Thyroid gland (tissue), 4 donors: ENCODE data around the gene MICB. TPM values are rescaled to one million over a fixed set of nuclear protein-coding genes. Genes with fewer than 3 reads are reported as not detected.

ENCODE experiments used
- DNase-seq, 2 donors: peaks; one replicate each; pipeline ENCODE4 v3.0.0-alpha.2; 2019
- H3K27ac ChIP-seq, 3 donors: fragments of 200-600 bp; sonication (generic); 1 replicate in 2 of 3; 2 replicates in 1 of 3; pipeline ENCODE4 v1.5.1; 2016 to 2019; ENCODE audit warnings: mild to moderate bottlenecking in 1 of 3, moderate library complexity in 1 of 3
- H3K27me3 ChIP-seq: fragments of 200-600 bp; sonication (generic); one replicate; pipeline ENCODE4 v1.5.1; 2019
- H3K36me3 ChIP-seq, 2 donors: fragments of 200-600 bp; sonication (generic); one replicate each; pipeline ENCODE4 v1.5.1; 2016 to 2019
- H3K4me1 ChIP-seq, 2 donors: fragments of 200-600 bp; sonication (generic); one replicate each; pipeline ENCODE4 v1.5.1; 2017 to 2019
- H3K4me3 ChIP-seq, 3 donors: fragments of 200-600 bp; sonication (generic); replicated peaks in 1 of 3; 1 replicate in 2 of 3; 2 replicates in 1 of 3; pipeline ENCODE4 v1.5.1; 2016; ENCODE audit warnings: mild to moderate bottlenecking in 1 of 3
- H3K9me3 ChIP-seq: fragments of 200-600 bp; sonication (generic); one replicate; pipeline ENCODE4 v1.5.1; 2017
- CTCF ChIP-seq, 6 experiments: fragments of 200-600 bp in 3 of 6; fragments of 450-650 bp in 3 of 6; sonication (generic) in 3 of 6; IDR thresholded peaks; one replicate each; pipeline ENCODE4 v1.5.1; 2016 to 2019; ENCODE audit warnings: antibody characterized with exemption in 6 of 6, mild to moderate bottlenecking in 2 of 6, inconsistent platforms in 1 of 6, moderate library complexity in 1 of 6
- POLR2A ChIP-seq, 2 donors: fragments of 450-650 bp; IDR thresholded peaks; one replicate each; pipeline ENCODE4 v1.6.1; 2017; ENCODE audit warnings: antibody characterized with exemption in 2 of 2, mild to moderate bottlenecking in 2 of 2, moderate library complexity in 1 of 2
- WGBS, 2 donors: methylation state at CpG; one replicate each; pipeline ENCODE4 v1.1.5; 2017; 5-methylcytosine and 5-hydroxymethylcytosine counted together
- intact Hi-C: fragments of 100-400 bp; cut with DNase I; formaldehyde crosslinking; loops from one replicate; pipeline ENCODE4 v1.15.1; 2023
- total RNA-seq, 4 donors: library from RNA; depleted of rRNA; stranded (reverse); fragments of >200 nt; gene quantifications; one replicate each; pipeline ENCODE4 v1.2.3, GENCODE V29; 2016

Gene MICB
- total RNA-seq, 4 donors from 2014 or later, result 0.89 to 3.4 (median 2.1) TPM

DNA sequence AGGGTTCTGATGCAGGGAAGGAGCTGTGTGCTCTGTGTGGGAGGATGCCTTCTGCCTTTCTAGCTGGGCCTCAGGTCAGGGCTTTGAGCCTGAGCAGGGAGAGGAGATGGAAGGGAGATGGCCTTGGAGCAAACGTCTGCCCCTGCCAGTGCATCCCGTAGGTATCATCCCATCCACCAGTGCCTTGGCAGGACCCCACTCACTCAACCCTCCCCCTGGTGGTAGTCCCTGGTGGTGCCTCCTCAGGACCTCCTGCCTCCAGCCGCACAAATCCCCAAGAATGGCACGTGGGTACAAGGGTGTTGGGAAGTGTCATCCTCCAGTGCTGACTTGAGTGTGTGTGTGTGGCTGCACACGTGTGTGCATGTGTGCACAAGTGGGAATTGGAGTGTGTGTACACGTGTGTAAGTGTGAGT lies 23.1 kb upstream of the MICB start:
- Histone ChIP-seq H3K36me3 (no peaks in the 10 kb centered on the region), H3K4me3 (no peak overlapping the region), H3K9me3 (no peaks in the 10 kb centered on the region), H3K27ac (no peak overlapping the region), H3K4me1 (no peaks in the 10 kb centered on the region), H3K27me3 (no peaks in the 10 kb centered on the region)
- TF ChIP-seq POLR2A (IDR thresholded peaks at IDR 0.05) (no peak), CTCF (IDR thresholded peaks at IDR 0.05) (no peak)
- DNase-seq, result no peak
- intact Hi-C loops, result no loop called here
- WGBS, 2 donors, result 74 to 79% methylated on average over 6 of the region's 6 CpGs

DNA sequence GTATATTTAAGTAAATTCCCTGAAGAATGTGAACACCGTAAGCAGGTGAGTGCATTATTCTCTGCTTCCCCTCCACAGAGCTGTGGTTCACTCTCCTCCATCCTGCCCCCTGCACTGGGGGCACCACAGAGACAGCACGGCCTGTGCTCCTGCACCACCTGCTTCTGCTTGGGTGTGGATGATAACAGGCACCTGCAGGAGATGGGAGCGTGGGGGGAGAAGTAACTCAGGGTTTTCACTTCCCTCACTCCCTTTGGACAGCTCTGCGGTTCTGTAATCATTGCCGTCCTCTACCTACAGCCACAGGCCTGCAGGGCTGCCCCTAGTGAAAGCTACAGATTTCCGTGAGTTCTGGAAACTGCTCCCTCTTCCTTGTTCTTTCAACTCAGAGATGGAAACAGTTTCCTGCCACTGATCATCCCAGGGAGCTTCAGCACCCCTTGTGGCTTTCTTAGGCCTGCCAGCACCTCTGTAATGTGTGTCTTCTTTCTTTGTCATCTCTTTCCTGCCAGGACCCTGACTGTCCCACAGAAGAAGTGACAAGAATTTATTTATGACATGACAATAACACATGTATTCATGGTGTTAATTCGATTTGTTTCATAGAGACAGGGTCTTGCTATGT lies 21.3 kb upstream of the MICB start:
- WGBS, 2 donors, result 73 to 74% methylated on average over 7 of the region's 7 CpGs
- TF ChIP-seq POLR2A (IDR thresholded peaks at IDR 0.05) (no peak), CTCF (IDR thresholded peaks at IDR 0.05) (no peak)
- H3K4me3 ChIP-seq, result no peak overlapping the region
- no peaks in the 10 kb centered on the region for H3K4me1 ChIP-seq
- no peaks in the 10 kb centered on the region for H3K27me3 ChIP-seq
- intact Hi-C loops, result no loop called here
- H3K9me3 ChIP-seq, result no peaks in the 10 kb centered on the region
- no peak overlapping the region for H3K27ac ChIP-seq
- H3K36me3 ChIP-seq, result no peaks in the 10 kb centered on the region
- DNase-seq, result no peak

GRCh38 chr6:31477521-31477920 lies 20.4 kb upstream of the MICB start:
- no peak overlapping the region for H3K27ac ChIP-seq
- TF ChIP-seq CTCF (IDR thresholded peaks at IDR 0.05) (no peak), POLR2A (IDR thresholded peaks at IDR 0.05) (no peak)
- no peaks in the 10 kb centered on the region for H3K27me3 ChIP-seq
- intact Hi-C loops, result no loop called here
- 89 to 92% methylated on average over 4 of the region's 4 CpGs for WGBS, 2 donors
- no peaks in the 10 kb centered on the region for H3K9me3 ChIP-seq
- DNase-seq, result no peak
- no peaks in the 10 kb centered on the region for H3K4me1 ChIP-seq
- H3K36me3 ChIP-seq, result no peaks in the 10 kb centered on the region
- H3K4me3 ChIP-seq, result no peak overlapping the region

GRCh38 chr6:31478186-31478950 lies 19.6 kb upstream of the MICB start:
- 76 to 80% methylated on average over 1 to 3 of the region's 3 CpGs for WGBS, 2 donors
- intact Hi-C loops, result no loop called here
- Histone ChIP-seq H3K27me3 (no peaks in the 10 kb centered on the region), H3K4me3 (no peak overlapping the region), H3K27ac (no peak overlapping the region), H3K9me3 (no peaks in the 10 kb centered on the region), H3K36me3 (no peaks in the 10 kb centered on the region), H3K4me1 (no peaks in the 10 kb centered on the region)
- no peak for DNase-seq
- TF ChIP-seq CTCF (IDR thresholded peaks at IDR 0.05) (no peak), POLR2A (IDR thresholded peaks at IDR 0.05) (no peak)
